PC-3 (cell line): Measurements from ENCODE around the gene VPS37D.

ENCODE experiments used
- EZH2 ChIP-seq: fragments of 300-600 bp; sonication (generic); IDR thresholded peaks from one replicate; pipeline ENCODE4 v1.6.1; 2017; ENCODE audit warnings: antibody characterized with exemption, mild to moderate bottlenecking, low read length; ENCODE audit not compliant: unreplicated experiment
- EZH2phosphoT487 ChIP-seq: fragments of 300-600 bp; sonication (generic); IDR thresholded peaks from 2 replicates; pipeline ENCODE4 v1.6.1; 2018; ENCODE audit warnings: mild to moderate bottlenecking, antibody characterized with exemption, low read length, borderline replicate concordance
- TF ChIP-seq, protein P1 (sequence below): fragments of 300-600 bp; sonication (generic); conservative IDR thresholded peaks from 2 replicates; pipeline ENCODE4 v1.5.1; 2017; ENCODE audit warnings: antibody characterized with exemption, low read depth, mild to moderate bottlenecking, low read length

- TF ChIP-seq, protein P1, sequence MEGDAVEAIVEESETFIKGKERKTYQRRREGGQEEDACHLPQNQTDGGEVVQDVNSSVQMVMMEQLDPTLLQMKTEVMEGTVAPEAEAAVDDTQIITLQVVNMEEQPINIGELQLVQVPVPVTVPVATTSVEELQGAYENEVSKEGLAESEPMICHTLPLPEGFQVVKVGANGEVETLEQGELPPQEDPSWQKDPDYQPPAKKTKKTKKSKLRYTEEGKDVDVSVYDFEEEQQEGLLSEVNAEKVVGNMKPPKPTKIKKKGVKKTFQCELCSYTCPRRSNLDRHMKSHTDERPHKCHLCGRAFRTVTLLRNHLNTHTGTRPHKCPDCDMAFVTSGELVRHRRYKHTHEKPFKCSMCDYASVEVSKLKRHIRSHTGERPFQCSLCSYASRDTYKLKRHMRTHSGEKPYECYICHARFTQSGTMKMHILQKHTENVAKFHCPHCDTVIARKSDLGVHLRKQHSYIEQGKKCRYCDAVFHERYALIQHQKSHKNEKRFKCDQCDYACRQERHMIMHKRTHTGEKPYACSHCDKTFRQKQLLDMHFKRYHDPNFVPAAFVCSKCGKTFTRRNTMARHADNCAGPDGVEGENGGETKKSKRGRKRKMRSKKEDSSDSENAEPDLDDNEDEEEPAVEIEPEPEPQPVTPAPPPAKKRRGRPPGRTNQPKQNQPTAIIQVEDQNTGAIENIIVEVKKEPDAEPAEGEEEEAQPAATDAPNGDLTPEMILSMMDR = no peak
- TF ChIP-seq EZH2 (no peak), EZH2phosphoT487 (no peak)
Observed at GRCh38 chr7:73705551-73705920, 37.9 kb downstream of the VPS37D start.
